ENCODE data around the gene TMEM51. TPM values are rescaled to one million over a fixed set of nuclear protein-coding genes. Genes with fewer than 3 reads are reported as not detected.

TMEM51 gene
- total and polyA plus RNA-seq, 2 of the 13 experiments (the other 11 are each of a cell fraction or from before 2014, with no cell fraction given), result 12.2 to 22.3 TPM

DNA sequence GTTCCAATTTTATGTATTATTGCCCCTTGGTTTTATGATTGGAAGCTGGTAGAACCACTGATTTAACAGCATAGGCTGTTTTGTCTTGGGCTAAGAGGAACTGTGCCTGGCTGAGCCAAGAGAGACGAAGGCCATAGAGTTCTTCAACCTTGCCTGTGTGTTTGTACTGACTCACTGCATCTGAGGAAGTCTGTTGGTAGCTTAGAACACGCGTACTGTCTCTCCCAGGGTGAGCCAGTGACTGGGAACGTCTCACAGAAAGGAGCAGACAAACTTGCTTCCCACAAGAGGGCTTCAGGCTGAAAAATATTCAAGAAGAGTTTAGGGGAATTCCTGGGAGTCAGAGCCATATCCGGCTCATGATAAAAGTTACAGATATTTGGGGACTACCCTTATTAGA lies 14.9 kb downstream of the TMEM51 start (continued):
- TF ChIP-seq, protein P1, sequence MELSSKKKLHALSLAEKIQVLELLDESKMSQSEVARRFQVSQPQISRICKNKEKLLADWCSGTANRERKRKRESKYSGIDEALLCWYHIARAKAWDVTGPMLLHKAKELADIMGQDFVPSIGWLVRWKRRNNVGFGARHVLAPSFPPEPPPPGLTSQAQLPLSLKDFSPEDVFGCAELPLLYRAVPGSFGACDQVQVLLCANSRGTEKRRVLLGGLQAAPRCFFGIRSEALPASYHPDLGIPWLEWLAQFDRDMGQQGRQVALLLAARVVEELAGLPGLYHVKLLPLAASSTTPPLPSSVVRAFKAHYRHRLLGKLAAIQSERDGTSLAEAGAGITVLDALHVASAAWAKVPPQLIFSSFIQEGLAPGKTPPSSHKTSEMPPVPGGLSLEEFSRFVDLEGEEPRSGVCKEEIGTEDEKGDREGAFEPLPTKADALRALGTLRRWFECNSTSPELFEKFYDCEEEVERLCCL (CRISPR knock-in tag; IDR thresholded peaks at IDR 0.05; ENCODE audit: borderline replicate concordance), result no peak
- TF ChIP-seq EP300 (IDR thresholded peaks at IDR 0.05; ENCODE audit: low read depth in 2 of 2, low read length in 2 of 2), result no peak
- no peak for TF ChIP-seq EP300 (CRISPR knock-in tag; IDR thresholded peaks at IDR 0.05; ENCODE audit: borderline replicate concordance)
- no peak for TF ChIP-seq ZNF20 (CRISPR knock-in tag; IDR thresholded peaks at IDR 0.05)
- no peak for TF ChIP-seq ZNF451 (CRISPR knock-in tag; IDR thresholded peaks at IDR 0.05)
- TF ChIP-seq, protein P2, sequence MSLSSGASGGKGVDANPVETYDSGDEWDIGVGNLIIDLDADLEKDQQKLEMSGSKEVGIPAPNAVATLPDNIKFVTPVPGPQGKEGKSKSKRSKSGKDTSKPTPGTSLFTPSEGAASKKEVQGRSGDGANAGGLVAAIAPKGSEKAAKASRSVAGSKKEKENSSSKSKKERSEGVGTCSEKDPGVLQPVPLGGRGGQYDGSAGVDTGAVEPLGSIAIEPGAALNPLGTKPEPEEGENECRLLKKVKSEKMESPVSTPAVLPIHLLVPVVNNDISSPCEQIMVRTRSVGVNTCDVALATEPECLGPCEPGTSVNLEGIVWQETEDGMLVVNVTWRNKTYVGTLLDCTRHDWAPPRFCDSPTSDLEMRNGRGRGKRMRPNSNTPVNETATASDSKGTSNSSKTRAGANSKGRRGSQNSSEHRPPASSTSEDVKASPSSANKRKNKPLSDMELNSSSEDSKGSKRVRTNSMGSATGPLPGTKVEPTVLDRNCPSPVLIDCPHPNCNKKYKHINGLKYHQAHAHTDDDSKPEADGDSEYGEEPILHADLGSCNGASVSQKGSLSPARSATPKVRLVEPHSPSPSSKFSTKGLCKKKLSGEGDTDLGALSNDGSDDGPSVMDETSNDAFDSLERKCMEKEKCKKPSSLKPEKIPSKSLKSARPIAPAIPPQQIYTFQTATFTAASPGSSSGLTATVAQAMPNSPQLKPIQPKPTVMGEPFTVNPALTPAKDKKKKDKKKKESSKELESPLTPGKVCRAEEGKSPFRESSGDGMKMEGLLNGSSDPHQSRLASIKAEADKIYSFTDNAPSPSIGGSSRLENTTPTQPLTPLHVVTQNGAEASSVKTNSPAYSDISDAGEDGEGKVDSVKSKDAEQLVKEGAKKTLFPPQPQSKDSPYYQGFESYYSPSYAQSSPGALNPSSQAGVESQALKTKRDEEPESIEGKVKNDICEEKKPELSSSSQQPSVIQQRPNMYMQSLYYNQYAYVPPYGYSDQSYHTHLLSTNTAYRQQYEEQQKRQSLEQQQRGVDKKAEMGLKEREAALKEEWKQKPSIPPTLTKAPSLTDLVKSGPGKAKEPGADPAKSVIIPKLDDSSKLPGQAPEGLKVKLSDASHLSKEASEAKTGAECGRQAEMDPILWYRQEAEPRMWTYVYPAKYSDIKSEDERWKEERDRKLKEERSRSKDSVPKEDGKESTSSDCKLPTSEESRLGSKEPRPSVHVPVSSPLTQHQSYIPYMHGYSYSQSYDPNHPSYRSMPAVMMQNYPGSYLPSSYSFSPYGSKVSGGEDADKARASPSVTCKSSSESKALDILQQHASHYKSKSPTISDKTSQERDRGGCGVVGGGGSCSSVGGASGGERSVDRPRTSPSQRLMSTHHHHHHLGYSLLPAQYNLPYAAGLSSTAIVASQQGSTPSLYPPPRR (CRISPR knock-in tag; IDR thresholded peaks at IDR 0.05; ENCODE audit: borderline replicate concordance), result no peak
- no peak for TF ChIP-seq SKI (IDR thresholded peaks at IDR 0.05; ENCODE audit: partially characterized antibody)
